A673 (cell line): ENCODE measurements around the gene FRMD3.

Source experiments
- EZH2 ChIP-seq: fragments of 200-600 bp; sonication (generic); IDR thresholded peaks from 2 replicates; pipeline ENCODE4 v1.6.1; 2017; ENCODE audit warnings: borderline replicate concordance, low read depth, mild to moderate bottlenecking, mixed read lengths, antibody characterized with exemption, low read length; ENCODE audit not compliant: poor library complexity, severe bottlenecking
- TF ChIP-seq, protein P1 (sequence below): fragments of 300-800, 200-600 bp; sonication (generic); conservative IDR thresholded peaks from 2 replicates; pipeline ENCODE4 v1.5.1; 2017; ENCODE audit warnings: low read depth, mild to moderate bottlenecking, antibody characterized with exemption, low read length, moderate library complexity, mixed read lengths

DNA sequence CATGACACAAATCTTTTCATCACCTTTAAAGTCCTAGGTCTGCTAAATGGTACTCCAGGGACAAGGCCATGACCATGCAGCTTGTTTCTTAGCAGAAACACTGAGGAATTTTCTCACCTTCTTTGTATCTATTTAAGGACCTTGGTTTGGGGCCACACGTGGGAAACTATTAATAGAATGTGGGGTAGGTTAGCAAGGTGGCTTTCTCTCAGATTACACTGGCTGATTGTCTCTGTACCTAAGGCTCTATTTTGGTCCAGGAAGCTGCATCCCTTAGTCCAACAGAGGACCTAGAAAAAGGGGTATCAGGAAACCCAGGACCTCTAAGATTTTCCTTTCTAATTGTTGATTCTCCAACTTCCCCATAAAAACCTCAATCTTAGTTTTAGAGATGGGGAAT lies 36.3 kb upstream of the FRMD3 start:
- TF ChIP-seq, protein P1, sequence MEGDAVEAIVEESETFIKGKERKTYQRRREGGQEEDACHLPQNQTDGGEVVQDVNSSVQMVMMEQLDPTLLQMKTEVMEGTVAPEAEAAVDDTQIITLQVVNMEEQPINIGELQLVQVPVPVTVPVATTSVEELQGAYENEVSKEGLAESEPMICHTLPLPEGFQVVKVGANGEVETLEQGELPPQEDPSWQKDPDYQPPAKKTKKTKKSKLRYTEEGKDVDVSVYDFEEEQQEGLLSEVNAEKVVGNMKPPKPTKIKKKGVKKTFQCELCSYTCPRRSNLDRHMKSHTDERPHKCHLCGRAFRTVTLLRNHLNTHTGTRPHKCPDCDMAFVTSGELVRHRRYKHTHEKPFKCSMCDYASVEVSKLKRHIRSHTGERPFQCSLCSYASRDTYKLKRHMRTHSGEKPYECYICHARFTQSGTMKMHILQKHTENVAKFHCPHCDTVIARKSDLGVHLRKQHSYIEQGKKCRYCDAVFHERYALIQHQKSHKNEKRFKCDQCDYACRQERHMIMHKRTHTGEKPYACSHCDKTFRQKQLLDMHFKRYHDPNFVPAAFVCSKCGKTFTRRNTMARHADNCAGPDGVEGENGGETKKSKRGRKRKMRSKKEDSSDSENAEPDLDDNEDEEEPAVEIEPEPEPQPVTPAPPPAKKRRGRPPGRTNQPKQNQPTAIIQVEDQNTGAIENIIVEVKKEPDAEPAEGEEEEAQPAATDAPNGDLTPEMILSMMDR: no peak
- TF ChIP-seq EZH2: no peak
